GM12874 (cell line): ENCODE data around the gene ZBTB20.

Experiments
- CTCF ChIP-seq: IDR thresholded peaks from 2 replicates; pipeline ENCODE4 v1.5.1; 2011; ENCODE audit warnings: low read depth, mild to moderate bottlenecking, control low read depth, low read length, moderate library complexity; ENCODE audit not compliant: insufficient read depth

The ZBTB20 gene

GRCh38 chr3:114858329-114858728, 288.8 kb downstream of the ZBTB20 start:
- TF ChIP-seq CTCF: no peak

GRCh38 chr3:114857299-114857701, 289.8 kb downstream of the ZBTB20 start:
- TF ChIP-seq CTCF: no peak

- no peak for TF ChIP-seq CTCF
These were observed 290.3 kb downstream of the ZBTB20 start for GRCh38 chr3:114856835-114857234.

GRCh38 chr3:114855839-114856238, 291.2 kb downstream of the ZBTB20 start:
- no peak for TF ChIP-seq CTCF

GRCh38 chr3:114852966-114853365, 294.1 kb downstream of the ZBTB20 start:
- TF ChIP-seq CTCF: no peak

- no peak for TF ChIP-seq CTCF
These were observed 296.2 kb downstream of the ZBTB20 start for GRCh38 chr3:114850898-114851297.

- TF ChIP-seq CTCF: no peak
These were observed 298.3 kb downstream of the ZBTB20 start for GRCh38 chr3:114848643-114849350.

GRCh38 chr3:114848082-114848481, 299.0 kb downstream of the ZBTB20 start:
- TF ChIP-seq CTCF: no peak
